Upper lobe of right lung (tissue), 1 donor: ENCODE data around the gene MYO9A. TPM values are rescaled to one million over a fixed set of nuclear protein-coding genes. Genes with fewer than 3 reads are reported as not detected.

Experiments
- ATAC-seq: fragments of 200-7000 bp; cut with Tn5 transposase; one replicate; pipeline ENCODE4 v1.9.1; 2020; ENCODE audit warnings: mild to moderate bottlenecking, moderate library complexity
- DNase-seq: peaks from one replicate; pipeline ENCODE4 v3.0.0-alpha.2; 2020
- H3K27ac ChIP-seq: fragments of 200-600 bp; one replicate; pipeline ENCODE4 v1.8.0; 2022
- H3K27me3 ChIP-seq: fragments of 200-600 bp; one replicate; pipeline ENCODE4 v1.8.0; 2022; ENCODE audit warnings: mild to moderate bottlenecking
- H3K36me3 ChIP-seq: fragments of 200-600 bp; one replicate; pipeline ENCODE4 v1.8.0; 2022
- H3K4me1 ChIP-seq: fragments of 200-600 bp; one replicate; pipeline ENCODE4 v1.8.0; 2022
- H3K4me3 ChIP-seq: fragments of 200-600 bp; one replicate; pipeline ENCODE4 v1.8.0; 2022; ENCODE audit warnings: mild to moderate bottlenecking
- H3K9me3 ChIP-seq: fragments of 200-600 bp; one replicate; pipeline ENCODE4 v1.8.0; 2022
- CTCF ChIP-seq: fragments of 200-600 bp; IDR thresholded peaks from one replicate; pipeline ENCODE4 v1.8.0; 2022; ENCODE audit warnings: antibody characterized with exemption
- intact Hi-C: fragments of 100-400 bp; cut with DNase I; formaldehyde crosslinking; loops from one replicate; pipeline ENCODE4 v1.11.0; 2022
- total RNA-seq: library from RNA; stranded (reverse); fragmentation: NEBNext Ultra II Directional; extraction: Animal tissue kit (Norgen Biotek cat#: 25700); gene quantifications from one replicate; pipeline ENCODE4 v1.2.1, GENCODE V29; 2021
- donor health status: DM: no; HTN: yes; CAD: no; lungs with severe emphysema.

MYO9A gene
- total RNA-seq, 1 donor from 2014 or later: 82.5 TPM

- intact Hi-C loops: no loop called here
- Histone ChIP-seq H3K9me3 (no peaks in the 10 kb centered on the region), H3K27ac (no peak overlapping the region), H3K27me3 (no peaks in the 10 kb centered on the region), H3K4me3 (no peak overlapping the region), H3K4me1 (no peaks in the 10 kb centered on the region), H3K36me3 (no peaks in the 10 kb centered on the region)
- DNase-seq (no peak), ATAC-seq (peak; percentile 41)
- no peak for TF ChIP-seq CTCF
Observed at GRCh38 chr15:71812966-71813722, 304.8 kb downstream of the MYO9A start.

GRCh38 chr15:71811752-71812735 lies 305.9 kb downstream of the MYO9A start:
- no peaks in the 10 kb centered on the region for H3K9me3 ChIP-seq
- intact Hi-C loops: no loop called here
- no peak for TF ChIP-seq CTCF
- H3K4me1 ChIP-seq: no peaks in the 10 kb centered on the region
- H3K4me3 ChIP-seq: no peak overlapping the region
- no peaks in the 10 kb centered on the region for H3K27me3 ChIP-seq
- no peak for ATAC-seq
- DNase-seq: no peak
- H3K36me3 ChIP-seq: no peaks in the 10 kb centered on the region
- H3K27ac ChIP-seq: no peak overlapping the region

- intact Hi-C loops: no loop called here
- no peak for TF ChIP-seq CTCF
- Histone ChIP-seq H3K4me1 (no peaks in the 10 kb centered on the region), H3K36me3 (no peaks in the 10 kb centered on the region), H3K27ac (no peak overlapping the region), H3K4me3 (no peak overlapping the region), H3K9me3 (no peaks in the 10 kb centered on the region), H3K27me3 (no peaks in the 10 kb centered on the region)
- DNase-seq (no peak), ATAC-seq (no peak)
Observed at GRCh38 chr15:71811036-71811736, 306.8 kb downstream of the MYO9A start.

- Histone ChIP-seq H3K9me3 (no peaks in the 10 kb centered on the region), H3K36me3 (no peaks in the 10 kb centered on the region), H3K27me3 (no peaks in the 10 kb centered on the region), H3K4me1 (no peaks in the 10 kb centered on the region), H3K4me3 (no peak within 1 kb of the TSS), H3K27ac (no peak within 1 kb of the TSS)
- TF ChIP-seq CTCF: no peak
- DNase-seq: no peak
- no peak for ATAC-seq
- intact Hi-C loops: no loop called here
Observed at GRCh38 chr15:71810256-71811035, 307.5 kb downstream of the MYO9A start, which contains the start of gene NR2E3. TSS of gene NR2E3 (plus strand) at chr15:71810554. CDS start at chr15:71810744, 190 bp downstream.

- no peaks in the 10 kb centered on the region for H3K36me3 ChIP-seq
- H3K9me3 ChIP-seq: no peaks in the 10 kb centered on the region
- H3K27me3 ChIP-seq: no peaks in the 10 kb centered on the region
- no peak for ATAC-seq
- no peak for TF ChIP-seq CTCF
- DNase-seq: no peak
- no peak overlapping the region for H3K27ac ChIP-seq
- intact Hi-C loops: no loop called here
- H3K4me1 ChIP-seq: no peaks in the 10 kb centered on the region
- H3K4me3 ChIP-seq: no peak overlapping the region
Observed at GRCh38 chr15:71809346-71809745, 308.6 kb downstream of the MYO9A start.
